ENCODE data around the gene VAMP3.
A peak's percentile ranks its signal among the peaks of the same experiment; 100 is the strongest.

Gene VAMP3

GRCh38 chr1:7808253-7808844, 37.3 kb downstream of the VAMP3 start:
- TF ChIP-seq CTCF (conservative IDR thresholded peaks at IDR 0.05; ENCODE audit: low read length): peak; percentile 56
- peak; percentile 52 for DNase-seq (ENCODE audit: low read depth)
- H3K4me3 ChIP-seq (ENCODE audit: low read length): no peak overlapping the region

DNA sequence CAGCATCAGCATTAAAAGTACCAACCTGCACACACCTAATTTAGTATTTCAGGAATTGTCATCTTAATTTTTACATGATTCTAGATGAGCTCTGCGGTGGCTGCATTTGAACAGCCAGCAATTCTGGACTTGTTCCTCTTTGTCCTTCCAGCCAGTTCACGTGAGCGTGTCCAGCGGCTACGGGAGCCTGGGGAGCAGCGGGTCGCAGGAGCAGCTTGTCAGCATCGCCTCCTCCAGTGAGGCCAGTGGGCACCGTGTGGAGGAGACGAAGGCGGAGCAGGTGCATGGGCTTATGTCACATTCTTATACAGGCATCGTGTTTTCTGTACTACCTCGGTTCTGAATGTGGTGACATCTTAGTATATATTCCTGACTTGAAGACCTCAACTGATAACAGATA, 38.6 kb downstream of the VAMP3 start:
- no peak for DNase-seq (ENCODE audit: low read depth)
- no peak for TF ChIP-seq CTCF (conservative IDR thresholded peaks at IDR 0.05; ENCODE audit: low read length)
- H3K4me3 ChIP-seq (ENCODE audit: low read length): no peak overlapping the region

GRCh38 chr1:7810395-7810794, 39.3 kb downstream of the VAMP3 start:
- DNase-seq (ENCODE audit: low read depth): peak; percentile 68
- no peak overlapping the region for H3K4me3 ChIP-seq (ENCODE audit: low read length)
- no peak for TF ChIP-seq CTCF (conservative IDR thresholded peaks at IDR 0.05; ENCODE audit: low read length)

DNA sequence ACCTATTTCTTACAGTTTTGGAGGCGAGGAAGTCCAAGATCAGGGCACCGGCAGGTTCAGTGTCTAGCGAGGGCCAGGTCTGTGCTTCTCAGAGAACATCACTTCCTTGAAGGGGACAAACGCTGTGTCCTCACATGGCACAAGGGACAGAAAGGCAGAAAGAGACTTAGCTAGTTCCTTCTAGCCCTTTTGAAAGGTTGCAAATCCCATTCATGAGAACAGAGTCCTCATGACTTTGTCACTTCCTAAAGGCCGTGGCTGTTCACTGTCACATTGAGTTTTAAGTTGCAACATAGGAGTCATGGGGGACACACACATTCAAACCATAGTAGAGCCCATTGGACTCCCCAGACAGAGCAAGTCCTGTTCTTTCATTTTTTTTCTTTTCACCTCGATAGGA, 40.4 kb downstream of the VAMP3 start:
- DNase-seq (ENCODE audit: low read depth): no peak
- H3K4me3 ChIP-seq (ENCODE audit: low read length): no peak overlapping the region
- no peak for TF ChIP-seq CTCF (conservative IDR thresholded peaks at IDR 0.05; ENCODE audit: low read length)

DNA sequence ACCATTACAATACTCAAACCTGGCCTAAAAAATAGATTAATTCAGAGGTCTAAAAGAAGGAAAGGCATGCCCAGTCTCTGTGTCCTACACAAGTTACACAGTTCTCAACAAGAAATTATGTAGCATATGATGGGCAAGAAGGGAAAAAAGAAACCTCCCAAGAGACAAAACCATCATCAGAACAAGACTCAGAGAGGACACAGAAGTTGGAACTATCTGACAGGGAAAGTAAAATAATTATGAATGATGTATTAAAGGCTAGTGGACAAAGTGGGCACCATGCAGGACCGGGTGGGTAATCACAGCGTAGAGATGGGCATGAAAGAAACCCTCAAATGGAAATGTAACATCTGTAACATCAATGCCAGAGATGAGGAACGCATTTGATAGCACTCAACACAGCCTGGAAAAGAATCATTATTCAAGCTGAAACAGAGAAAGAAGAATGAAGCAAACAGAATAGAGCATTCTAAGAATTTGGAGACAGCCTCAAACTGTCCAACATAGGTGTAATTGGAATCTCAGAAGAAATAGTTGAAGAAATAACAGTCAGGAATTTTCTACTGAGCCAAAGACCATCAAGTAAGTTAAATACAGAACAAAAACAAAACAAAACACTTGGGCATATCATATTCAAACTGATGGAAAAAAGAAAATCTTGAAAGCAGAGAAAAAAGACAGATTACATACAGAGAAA, 42.7 kb downstream of the VAMP3 start:
- no peak overlapping the region for H3K4me3 ChIP-seq (ENCODE audit: low read length)
- no peak for DNase-seq (ENCODE audit: low read depth)
- TF ChIP-seq CTCF (conservative IDR thresholded peaks at IDR 0.05; ENCODE audit: low read length): no peak

- no peak for DNase-seq (ENCODE audit: low read depth)
- no peak overlapping the region for H3K4me3 ChIP-seq (ENCODE audit: low read length)
- TF ChIP-seq CTCF (conservative IDR thresholded peaks at IDR 0.05; ENCODE audit: low read length): no peak
Measured at GRCh38 chr1:7821282-7821681, 50.2 kb downstream of the VAMP3 start.

DNA sequence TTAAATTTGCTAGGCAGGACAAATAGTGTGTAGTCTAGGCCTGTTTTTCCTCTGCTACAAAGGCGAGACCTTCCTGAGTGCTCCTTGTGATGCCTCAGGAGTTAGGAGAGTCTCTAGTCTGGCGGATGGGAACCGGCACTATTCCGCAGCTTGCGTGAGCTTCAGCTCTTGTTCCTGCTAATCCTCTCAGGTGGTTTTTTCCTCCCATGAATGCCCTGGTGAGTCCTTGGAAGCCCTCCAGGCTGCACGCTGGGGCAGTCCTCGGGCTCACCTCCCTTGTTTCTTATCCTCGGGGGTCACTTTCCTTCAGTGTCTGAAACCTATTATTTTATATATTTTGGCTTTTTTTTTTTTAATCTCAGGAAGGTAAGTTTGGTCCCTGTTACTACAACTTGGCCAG, 53.6 kb downstream of the VAMP3 start:
- no peak overlapping the region for H3K4me3 ChIP-seq (ENCODE audit: low read length)
- TF ChIP-seq CTCF (conservative IDR thresholded peaks at IDR 0.05; ENCODE audit: low read length): no peak
- DNase-seq (ENCODE audit: low read depth): no peak

Measured in AG10803 (cell line).